Measurements from ENCODE around the gene DNAH1.

DNA sequence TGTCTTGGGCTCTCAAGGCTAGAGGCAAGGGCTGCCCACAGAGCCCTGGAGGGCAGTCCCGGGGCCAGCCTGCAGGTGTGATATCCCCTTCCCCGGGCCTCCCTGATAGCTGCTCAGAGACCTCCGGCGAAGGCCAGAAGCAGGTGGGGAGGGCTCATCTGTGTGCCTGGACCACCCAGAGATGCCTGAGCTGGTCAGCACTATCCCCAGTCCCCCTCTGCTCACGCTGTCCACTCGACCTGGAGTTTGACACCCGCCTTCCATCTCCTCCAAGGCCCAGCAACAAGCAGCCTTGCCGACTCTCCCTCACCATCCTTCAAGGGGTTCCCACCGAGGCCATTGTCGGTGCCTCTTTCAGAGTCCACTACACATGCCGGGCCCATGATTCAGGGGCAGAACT is 39.4 kb downstream of the DNAH1 start:
- TF ChIP-seq, protein P1, sequence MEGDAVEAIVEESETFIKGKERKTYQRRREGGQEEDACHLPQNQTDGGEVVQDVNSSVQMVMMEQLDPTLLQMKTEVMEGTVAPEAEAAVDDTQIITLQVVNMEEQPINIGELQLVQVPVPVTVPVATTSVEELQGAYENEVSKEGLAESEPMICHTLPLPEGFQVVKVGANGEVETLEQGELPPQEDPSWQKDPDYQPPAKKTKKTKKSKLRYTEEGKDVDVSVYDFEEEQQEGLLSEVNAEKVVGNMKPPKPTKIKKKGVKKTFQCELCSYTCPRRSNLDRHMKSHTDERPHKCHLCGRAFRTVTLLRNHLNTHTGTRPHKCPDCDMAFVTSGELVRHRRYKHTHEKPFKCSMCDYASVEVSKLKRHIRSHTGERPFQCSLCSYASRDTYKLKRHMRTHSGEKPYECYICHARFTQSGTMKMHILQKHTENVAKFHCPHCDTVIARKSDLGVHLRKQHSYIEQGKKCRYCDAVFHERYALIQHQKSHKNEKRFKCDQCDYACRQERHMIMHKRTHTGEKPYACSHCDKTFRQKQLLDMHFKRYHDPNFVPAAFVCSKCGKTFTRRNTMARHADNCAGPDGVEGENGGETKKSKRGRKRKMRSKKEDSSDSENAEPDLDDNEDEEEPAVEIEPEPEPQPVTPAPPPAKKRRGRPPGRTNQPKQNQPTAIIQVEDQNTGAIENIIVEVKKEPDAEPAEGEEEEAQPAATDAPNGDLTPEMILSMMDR (IDR thresholded peaks at IDR 0.05; ENCODE audit: low read length), result no peak
- no peak for TF ChIP-seq EZH2 (optimal IDR thresholded peaks at IDR 0.05; ENCODE audit: low read depth, low read length)
- TF ChIP-seq EZH2phosphoT487 (IDR thresholded peaks at IDR 0.05; ENCODE audit: low read length), result no peak
